ENCODE data around the gene TNRC6C.

The TNRC6C gene

DNA sequence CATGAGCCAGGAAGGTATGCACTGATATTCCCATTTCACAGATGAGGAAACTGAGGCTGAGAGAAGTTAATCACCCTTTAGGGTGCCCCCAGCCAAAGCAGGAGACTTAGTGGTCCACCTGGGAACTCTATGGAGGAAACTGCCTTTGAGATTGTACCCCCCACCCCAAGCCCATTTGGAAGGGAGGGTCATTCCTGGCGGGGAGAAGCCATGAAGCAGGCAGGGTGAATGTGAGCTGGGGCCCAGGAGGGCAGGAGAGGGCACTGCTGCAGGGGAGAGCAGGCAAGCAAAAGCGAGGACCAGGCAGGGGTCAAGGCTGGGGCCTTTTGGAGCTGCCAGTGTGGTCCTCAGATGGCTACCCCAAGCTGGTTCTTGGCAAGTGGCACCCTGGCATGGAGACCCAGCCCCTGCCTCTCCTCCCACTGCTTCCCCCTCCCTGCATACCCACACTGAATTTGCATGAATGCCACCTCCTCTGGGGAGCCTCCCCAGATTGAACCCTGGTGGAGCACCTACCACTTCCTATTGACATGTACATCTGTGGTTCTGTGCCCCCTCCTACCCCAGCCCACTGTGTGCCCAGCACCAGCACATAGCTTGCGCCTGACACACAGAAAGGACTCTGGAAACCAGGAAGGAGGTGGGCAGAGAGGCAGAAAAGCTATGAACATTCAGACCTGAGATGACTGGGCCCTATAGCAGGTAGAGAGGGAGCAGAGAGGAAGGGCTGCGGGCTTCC is 171.0 kb downstream of the TNRC6C start:
- H3K4me3 ChIP-seq (ENCODE audit: low read depth, low read length): no peak overlapping the region
- TF ChIP-seq, protein P1, sequence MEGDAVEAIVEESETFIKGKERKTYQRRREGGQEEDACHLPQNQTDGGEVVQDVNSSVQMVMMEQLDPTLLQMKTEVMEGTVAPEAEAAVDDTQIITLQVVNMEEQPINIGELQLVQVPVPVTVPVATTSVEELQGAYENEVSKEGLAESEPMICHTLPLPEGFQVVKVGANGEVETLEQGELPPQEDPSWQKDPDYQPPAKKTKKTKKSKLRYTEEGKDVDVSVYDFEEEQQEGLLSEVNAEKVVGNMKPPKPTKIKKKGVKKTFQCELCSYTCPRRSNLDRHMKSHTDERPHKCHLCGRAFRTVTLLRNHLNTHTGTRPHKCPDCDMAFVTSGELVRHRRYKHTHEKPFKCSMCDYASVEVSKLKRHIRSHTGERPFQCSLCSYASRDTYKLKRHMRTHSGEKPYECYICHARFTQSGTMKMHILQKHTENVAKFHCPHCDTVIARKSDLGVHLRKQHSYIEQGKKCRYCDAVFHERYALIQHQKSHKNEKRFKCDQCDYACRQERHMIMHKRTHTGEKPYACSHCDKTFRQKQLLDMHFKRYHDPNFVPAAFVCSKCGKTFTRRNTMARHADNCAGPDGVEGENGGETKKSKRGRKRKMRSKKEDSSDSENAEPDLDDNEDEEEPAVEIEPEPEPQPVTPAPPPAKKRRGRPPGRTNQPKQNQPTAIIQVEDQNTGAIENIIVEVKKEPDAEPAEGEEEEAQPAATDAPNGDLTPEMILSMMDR (IDR thresholded peaks at IDR 0.05; ENCODE audit: low read depth, low read length): no peak

DNA sequence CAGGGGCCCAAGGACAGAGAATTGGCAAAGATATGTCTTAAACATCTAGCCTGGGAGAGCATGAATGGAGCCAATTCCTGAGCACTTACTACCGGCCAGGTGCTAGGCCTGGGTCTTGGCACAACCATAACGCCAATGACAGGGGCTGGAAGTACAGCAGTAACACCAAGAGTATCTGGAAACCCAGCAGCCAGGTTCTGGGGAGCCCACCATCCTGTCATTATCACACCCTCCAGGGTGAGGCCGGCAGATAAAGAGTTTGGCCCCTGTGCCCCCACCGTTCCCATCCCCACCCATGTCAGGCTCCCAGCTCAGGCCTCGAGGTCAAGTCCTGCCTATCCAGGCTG is 171.6 kb downstream of the TNRC6C start:
- no peak overlapping the region for H3K4me3 ChIP-seq (ENCODE audit: low read depth, low read length)
- TF ChIP-seq, protein P1 (IDR thresholded peaks at IDR 0.05; ENCODE audit: low read depth, low read length): no peak

DNA sequence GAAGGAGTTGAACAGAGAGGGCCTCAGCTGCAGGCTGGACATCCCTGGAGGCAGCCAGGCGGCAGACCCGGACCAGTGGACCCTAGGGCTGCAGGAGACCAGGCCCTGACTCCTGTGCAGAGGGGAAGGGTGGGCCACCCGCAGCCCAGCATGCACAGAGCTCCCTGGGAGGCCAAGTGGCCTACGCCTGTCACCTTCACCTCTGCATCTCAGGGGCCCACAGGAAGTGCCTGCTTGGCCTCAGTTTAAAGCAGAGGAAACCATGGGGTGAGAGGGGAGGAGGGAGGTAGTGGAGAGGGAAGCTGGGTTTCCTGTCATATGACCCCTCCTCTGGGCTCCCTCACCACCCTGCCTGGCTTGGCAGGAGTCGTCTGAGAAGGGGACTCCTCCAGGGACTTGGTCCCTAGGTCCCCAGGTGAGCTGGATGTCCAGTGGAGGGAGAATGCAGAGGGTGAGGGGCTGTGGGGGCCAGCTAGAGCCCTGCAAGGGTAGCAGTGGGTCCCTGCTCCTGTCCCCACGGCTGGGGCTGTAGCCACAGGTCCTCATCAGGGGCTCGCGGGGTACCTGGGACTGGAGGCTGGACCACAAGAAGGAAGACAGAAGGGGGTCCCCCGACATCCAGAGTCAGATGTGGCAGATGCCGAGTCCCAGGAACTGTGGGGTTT is 172.1 kb downstream of the TNRC6C start, which contains the start of gene TMC8:
Gene TMC8 (plus strand): TSS at position 335 of the 665 bp plus-strand sequence. CDS start 818 bp downstream, outside the sequence.
- no peak within 1 kb of the TSS for H3K4me3 ChIP-seq (ENCODE audit: low read depth, low read length)
- TF ChIP-seq, protein P1 (IDR thresholded peaks at IDR 0.05; ENCODE audit: low read depth, low read length): no peak

DNA sequence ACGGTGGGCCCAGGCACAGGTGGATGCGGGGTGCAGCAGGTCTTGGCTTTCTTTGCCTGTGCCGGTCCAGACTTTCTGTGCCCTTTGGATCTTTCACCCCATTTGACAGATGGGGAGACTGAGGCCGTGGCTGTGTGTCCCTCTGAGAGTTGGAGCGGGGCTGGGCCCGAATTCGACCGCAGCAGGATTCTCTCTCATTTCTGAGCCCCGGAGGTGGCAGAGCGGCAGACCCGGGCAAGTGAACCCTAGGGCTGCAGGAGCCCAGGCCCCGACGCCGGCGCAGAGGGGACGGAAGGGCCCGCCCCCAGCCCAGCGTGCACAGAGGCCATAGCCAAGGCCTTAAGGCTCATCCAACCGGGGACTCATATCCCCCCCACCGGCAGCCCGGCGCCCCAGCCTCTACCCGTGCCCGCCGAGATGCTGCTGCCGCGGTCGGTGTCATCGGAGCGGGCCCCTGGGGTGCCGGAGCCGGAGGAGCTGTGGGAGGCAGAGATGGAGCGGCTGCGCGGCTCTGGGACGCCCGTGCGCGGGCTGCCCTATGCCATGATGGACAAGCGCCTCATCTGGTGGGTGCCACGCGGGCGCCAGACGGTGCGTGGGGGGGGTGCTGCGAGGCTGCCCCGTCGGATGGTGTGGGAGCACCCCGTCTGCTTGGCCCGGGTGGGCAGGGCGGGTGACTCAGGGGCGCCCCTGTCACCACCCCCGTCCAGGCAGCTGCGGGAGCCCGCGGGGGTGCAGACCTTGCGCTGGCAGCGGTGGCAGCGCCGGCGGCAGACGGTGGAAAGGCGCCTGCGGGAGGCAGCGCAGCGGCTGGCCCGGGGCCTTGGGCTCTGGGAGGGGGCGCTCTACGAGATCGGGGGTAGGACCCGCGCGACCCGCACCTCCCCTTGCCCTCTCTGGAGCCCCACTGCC is 172.9 kb downstream of the TNRC6C start:
- TF ChIP-seq, protein P1 (IDR thresholded peaks at IDR 0.05; ENCODE audit: low read depth, low read length): no peak
- no peak overlapping the region for H3K4me3 ChIP-seq (ENCODE audit: low read depth, low read length)

DNA sequence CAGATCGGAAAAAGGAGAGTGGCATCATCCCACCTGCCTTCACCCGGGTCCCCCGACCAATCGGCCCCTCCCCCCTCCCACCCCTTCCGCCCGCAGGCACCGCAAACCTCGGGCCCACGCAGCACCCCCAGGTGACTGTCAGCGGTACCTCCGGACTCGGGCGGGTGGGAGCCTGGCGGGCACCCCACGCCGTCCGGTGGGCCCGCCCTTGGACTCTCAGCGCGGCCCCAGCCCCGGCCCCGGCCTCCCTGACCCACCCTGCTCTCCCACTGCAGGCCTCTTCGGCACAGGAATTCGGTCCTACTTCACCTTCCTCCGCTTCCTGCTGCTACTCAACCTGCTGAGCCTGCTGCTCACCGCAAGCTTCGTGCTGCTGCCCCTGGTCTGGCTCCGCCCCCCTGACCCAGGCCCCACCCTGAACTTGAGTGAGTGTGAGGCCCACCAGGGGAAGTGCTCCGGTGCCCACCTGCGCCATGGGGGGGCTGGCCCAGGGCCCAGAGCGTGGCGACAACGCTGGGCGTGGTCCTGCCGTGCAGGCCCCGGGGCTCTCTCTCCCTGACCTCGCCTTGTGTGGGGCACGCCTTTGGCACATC is 173.7 kb downstream of the TNRC6C start:
- TF ChIP-seq, protein P1 (IDR thresholded peaks at IDR 0.05; ENCODE audit: low read depth, low read length): no peak
- no peak overlapping the region for H3K4me3 ChIP-seq (ENCODE audit: low read depth, low read length)

DNA sequence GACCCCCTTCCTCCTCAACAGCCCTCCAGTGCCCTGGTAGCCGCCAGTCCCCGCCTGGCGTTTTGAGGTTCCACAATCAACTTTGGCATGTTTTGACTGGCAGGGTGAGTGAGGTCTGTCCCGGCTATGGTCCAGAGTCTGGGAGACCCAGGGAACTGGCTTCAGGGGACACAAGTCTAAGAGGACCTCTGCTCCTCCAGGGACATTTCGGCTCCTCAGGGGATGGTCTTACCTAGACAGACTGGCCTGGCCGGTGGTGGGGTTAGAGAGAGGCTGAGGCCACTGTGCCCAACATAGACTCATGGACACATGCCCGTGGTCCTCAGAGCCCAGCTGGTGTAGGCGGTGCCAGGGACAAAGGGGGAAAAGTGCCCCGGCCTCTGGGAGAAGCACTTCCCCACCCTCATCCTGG is 174.3 kb downstream of the TNRC6C start:
- H3K4me3 ChIP-seq (ENCODE audit: low read depth, low read length): no peak overlapping the region

More for the DNA sequence above, 174.3 kb downstream of the TNRC6C start:
- TF ChIP-seq, protein P1 (IDR thresholded peaks at IDR 0.05; ENCODE audit: low read depth, low read length): no peak
